Neural progenitor cell (in vitro differentiated cells): ENCODE data around the gene LHX6. TPM values are rescaled to one million over a fixed set of nuclear protein-coding genes. Genes with fewer than 3 reads are reported as not detected.

ENCODE experiments used
- DNase-seq: peaks from one replicate; pipeline ENCODE4 v3.0.0-alpha.2; 2016; ENCODE audit warnings: low spot score
- H2AFZ ChIP-seq: fragments of 200-600 bp; sonication (generic); replicated peaks from 2 replicates; pipeline ENCODE4 v1.6.1; 2016; ENCODE audit warnings: antibody characterized with exemption
- H3F3A ChIP-seq: fragments of 200-600 bp; sonication (generic); 2 replicates; pipeline ENCODE4 v1.6.1; 2016; ENCODE audit warnings: antibody characterized with exemption, low read depth
- H3K27ac ChIP-seq: fragments of 200-600 bp; sonication (generic); 2 replicates; pipeline ENCODE4 v1.5.1; 2016; ENCODE audit warnings: mild to moderate bottlenecking
- H3K27me3 ChIP-seq: fragments of 200-600 bp; sonication (generic); 2 replicates; pipeline ENCODE4 v1.6.1; 2016; ENCODE audit warnings: mild to moderate bottlenecking, moderate library complexity
- H3K36me3 ChIP-seq: fragments of 200-600 bp; sonication (generic); 2 replicates; pipeline ENCODE4 v1.5.1; 2016
- H3K4me1 ChIP-seq: fragments of 200-600 bp; sonication (generic); 2 replicates; pipeline ENCODE4 v1.6.1; 2016; ENCODE audit warnings: mixed run types
- H3K4me2 ChIP-seq: fragments of 200-600 bp; sonication (generic); 2 replicates; pipeline ENCODE4 v1.6.1; 2016
- H3K4me3 ChIP-seq: fragments of 200-600 bp; sonication (generic); 2 replicates; pipeline ENCODE4 v1.5.1; 2016
- H3K79me2 ChIP-seq: fragments of 200-600 bp; sonication (generic); 2 replicates; pipeline ENCODE4 v1.6.1; 2016; ENCODE audit warnings: low read depth
- H3K9ac ChIP-seq: fragments of 200-600 bp; sonication (generic); 2 replicates; pipeline ENCODE4 v1.6.1; 2016
- H3K9me3 ChIP-seq: fragments of 200-600 bp; sonication (generic); 2 replicates; pipeline ENCODE4 v1.5.1; 2016; ENCODE audit warnings: low read depth
- H4K20me1 ChIP-seq: fragments of 200-600 bp; sonication (generic); 2 replicates; pipeline ENCODE4 v1.6.1; 2016; ENCODE audit warnings: low read depth
- H3K27ac Mint-ChIP-seq: 3 replicates; pipeline ENCODE4 v1.8.0; 2021; ENCODE audit warnings: mixed read lengths
- H3K27me3 Mint-ChIP-seq: 2 replicates; pipeline ENCODE4 v1.8.0; 2022; ENCODE audit warnings: low read depth, mild to moderate bottlenecking, inconsistent platforms, moderate library complexity, mixed read lengths; ENCODE audit not compliant: insufficient read depth
- H3K36me3 Mint-ChIP-seq: 3 replicates; pipeline ENCODE4 v1.8.0; 2021; ENCODE audit warnings: mixed read lengths
- H3K4me1 Mint-ChIP-seq: 3 replicates; pipeline ENCODE4 v1.8.0; 2021; ENCODE audit warnings: mixed read lengths
- H3K4me3 Mint-ChIP-seq: 3 replicates; pipeline ENCODE4 v1.8.0; 2021; ENCODE audit warnings: mild to moderate bottlenecking, moderate library complexity, mixed read lengths
- H3K9me3 Mint-ChIP-seq: 3 replicates; pipeline ENCODE4 v1.8.0; 2020; ENCODE audit warnings: mixed read lengths
- CTCF ChIP-seq: fragments of 200-600 bp; sonication (generic); IDR thresholded peaks from 2 replicates; pipeline ENCODE4 v1.5.1; 2017; ENCODE audit warnings: antibody characterized with exemption, mild to moderate bottlenecking
- EZH2 ChIP-seq: fragments of 200-600 bp; sonication (generic); IDR thresholded peaks from 2 replicates; pipeline ENCODE4 v1.6.1; 2017; ENCODE audit warnings: antibody characterized with exemption, mild to moderate bottlenecking, moderate library complexity
- EZH2phosphoT487 ChIP-seq: fragments of 200-600 bp; sonication (generic); IDR thresholded peaks from 2 replicates; pipeline ENCODE4 v1.6.1; 2017; ENCODE audit warnings: antibody characterized with exemption
- total RNA-seq: library from RNA; depleted of rRNA; stranded (reverse); fragments of >200 nt; gene quantifications from 2 replicates; pipeline ENCODE4 v1.2.3, GENCODE V29; 2015; ENCODE audit warnings: low replicate concordance

Gene LHX6
- total RNA-seq, 1 donor from 2014 or later: not detected

GRCh38 chr9:122213589-122214413 lies 15.0 kb downstream of the LHX6 start:
- TF ChIP-seq CTCF (peak; percentile 17), EZH2 (peak; percentile 75), EZH2phosphoT487 (peak; percentile 82)
- Histone ChIP-seq H3K9me3 (no peaks in the 10 kb centered on the region), H3K36me3 (no peaks in the 10 kb centered on the region), H4K20me1 (peaks cover 47% of the 10 kb centered on the region), H3K9ac (no peak overlapping the region), H3K27me3 (peaks cover 94% of the 10 kb centered on the region), H2AFZ (peak overlapping the region; percentile 57), H3K4me3 (peak overlapping the region; percentile 45), H3K79me2 (no peaks in the 10 kb centered on the region), H3K27ac (no peak overlapping the region), H3F3A (peaks cover 8% of the 10 kb centered on the region), H3K4me1 (peaks cover 3% of the 10 kb centered on the region), H3K4me2 (peak overlapping the region; percentile 71)
- DNase-seq: peak; percentile 93
- no peak overlapping the region for H3K27ac Mint-ChIP-seq
- H3K4me1 Mint-ChIP-seq: peaks cover 8% of the 10 kb centered on the region
- H3K9me3 Mint-ChIP-seq: peaks cover 15% of the 10 kb centered on the region
- peak overlapping the region; percentile 74 for H3K4me3 Mint-ChIP-seq
- no peaks in the 10 kb centered on the region for H3K36me3 Mint-ChIP-seq
- peaks cover 74% of the 10 kb centered on the region for H3K27me3 Mint-ChIP-seq

GRCh38 chr9:122213102-122213588 lies 15.6 kb downstream of the LHX6 start:
- no peak for TF ChIP-seq EZH2
- Mint-ChIP-seq H3K9me3 (peaks cover 12% of the 10 kb centered on the region), H3K27ac (no peak overlapping the region), H3K4me3 (peak overlapping the region; percentile 71), H3K4me1 (peaks cover 4% of the 10 kb centered on the region), H3K36me3 (no peaks in the 10 kb centered on the region), H3K27me3 (peaks cover 69% of the 10 kb centered on the region)
- Histone ChIP-seq H3K27me3 (peaks cover 91% of the 10 kb centered on the region), H2AFZ (peak overlapping the region; percentile 57), H3K9ac (no peak overlapping the region), H4K20me1 (peaks cover 40% of the 10 kb centered on the region), H3K36me3 (no peaks in the 10 kb centered on the region), H3K4me1 (no peaks in the 10 kb centered on the region), H3K4me2 (peak overlapping the region; percentile 71), H3K27ac (no peak overlapping the region), H3K4me3 (peak overlapping the region; percentile 45), H3K9me3 (no peaks in the 10 kb centered on the region), H3K79me2 (no peaks in the 10 kb centered on the region), H3F3A (peaks cover 8% of the 10 kb centered on the region)
- DNase-seq: no peak

- Histone ChIP-seq H3K9ac (no peak overlapping the region), H3K4me2 (no peak overlapping the region), H3K4me1 (no peaks in the 10 kb centered on the region), H3K4me3 (no peak overlapping the region), H2AFZ (no peak overlapping the region), H3K9me3 (no peaks in the 10 kb centered on the region), H4K20me1 (peaks cover 34% of the 10 kb centered on the region), H3K27me3 (peaks cover 91% of the 10 kb centered on the region), H3K27ac (no peak overlapping the region), H3F3A (peaks cover 8% of the 10 kb centered on the region), H3K79me2 (no peaks in the 10 kb centered on the region), H3K36me3 (no peaks in the 10 kb centered on the region)
- TF ChIP-seq EZH2phosphoT487 (no peak), EZH2 (no peak), CTCF (no peak)
- peaks cover 8% of the 10 kb centered on the region for H3K4me1 Mint-ChIP-seq
- H3K4me3 Mint-ChIP-seq: peak overlapping the region; percentile 71
- no peak for DNase-seq
- peaks cover 64% of the 10 kb centered on the region for H3K27me3 Mint-ChIP-seq
- no peaks in the 10 kb centered on the region for H3K36me3 Mint-ChIP-seq
- peaks cover 12% of the 10 kb centered on the region for H3K9me3 Mint-ChIP-seq
- no peak overlapping the region for H3K27ac Mint-ChIP-seq
Observed at GRCh38 chr9:122212473-122213004, 16.2 kb downstream of the LHX6 start.

GRCh38 chr9:122209451-122209850 lies 19.3 kb downstream of the LHX6 start:
- Mint-ChIP-seq H3K27me3 (peaks cover 43% of the 10 kb centered on the region), H3K9me3 (peaks cover 7% of the 10 kb centered on the region), H3K4me3 (no peak overlapping the region), H3K27ac (no peak overlapping the region), H3K36me3 (no peaks in the 10 kb centered on the region), H3K4me1 (peaks cover 10% of the 10 kb centered on the region)
- no peak overlapping the region for H3K27ac ChIP-seq
- H4K20me1 ChIP-seq: peaks cover 14% of the 10 kb centered on the region
- H3K27me3 ChIP-seq: peaks cover 74% of the 10 kb centered on the region
- H3K36me3 ChIP-seq: no peaks in the 10 kb centered on the region
- no peaks in the 10 kb centered on the region for H3K79me2 ChIP-seq
- no peaks in the 10 kb centered on the region for H3K4me1 ChIP-seq
- no peak for DNase-seq
- H3K4me2 ChIP-seq: no peak overlapping the region
- H3K4me3 ChIP-seq: no peak overlapping the region
- TF ChIP-seq EZH2 (no peak), EZH2phosphoT487 (no peak), CTCF (no peak)
- no peak overlapping the region for H2AFZ ChIP-seq
- H3K9ac ChIP-seq: no peak overlapping the region
- no peaks in the 10 kb centered on the region for H3K9me3 ChIP-seq
- H3F3A ChIP-seq: peaks cover 8% of the 10 kb centered on the region
